ENCODE data around the gene OR10A4.
"Not testable (repeated sequence)": the region's sequence is repeated elsewhere in the genome, so short reads cannot be mapped to it uniquely, and the experiment has no call there.

The OR10A4 gene, protein sequence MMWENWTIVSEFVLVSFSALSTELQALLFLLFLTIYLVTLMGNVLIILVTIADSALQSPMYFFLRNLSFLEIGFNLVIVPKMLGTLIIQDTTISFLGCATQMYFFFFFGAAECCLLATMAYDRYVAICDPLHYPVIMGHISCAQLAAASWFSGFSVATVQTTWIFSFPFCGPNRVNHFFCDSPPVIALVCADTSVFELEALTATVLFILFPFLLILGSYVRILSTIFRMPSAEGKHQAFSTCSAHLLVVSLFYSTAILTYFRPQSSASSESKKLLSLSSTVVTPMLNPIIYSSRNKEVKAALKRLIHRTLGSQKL

DNA sequence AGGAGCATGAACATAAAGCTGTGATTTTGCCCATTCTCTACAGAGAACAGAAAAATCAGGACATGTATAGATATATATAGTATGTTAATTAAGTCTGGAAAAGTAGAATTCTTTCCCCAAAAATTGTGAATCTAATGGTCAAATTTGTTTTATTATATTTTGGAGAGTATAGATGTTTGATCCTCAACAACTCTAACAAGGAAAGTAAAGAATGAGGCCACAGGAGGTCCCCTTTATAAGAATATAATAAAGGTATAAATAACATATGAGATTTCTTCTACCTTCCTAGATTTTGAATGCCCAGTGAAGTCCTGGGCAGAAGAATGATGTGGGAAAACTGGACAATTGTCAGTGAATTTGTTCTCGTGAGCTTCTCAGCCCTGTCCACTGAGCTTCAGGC is at the start of gene OR10A4:
TSS of gene OR10A4 (plus strand) at position 301 of the 400 bp plus-strand sequence. CDS start at position 324, 23 bp downstream.
- H3K4me2 ChIP-seq: no peak within 1 kb of the TSS
- no peak within 1 kb of the TSS for H3K9ac ChIP-seq
- peaks cover 0 to 10% (median 7%) of the 10 kb centered on the region in 11 experiments; a peak in 9 of 22 replicates for H3K9me3 ChIP-seq (replicated peaks in 1 of 11)
- no peaks in the 10 kb centered on the region for H3K36me3 ChIP-seq
- H3K27me3 ChIP-seq: no peaks in the 10 kb centered on the region
- H3K4me1 ChIP-seq: no peaks in the 10 kb centered on the region
- no peak for TF ChIP-seq Cebpa-rat (IDR thresholded peaks at IDR 0.05)
- H3K4me3 ChIP-seq: no peak within 1 kb of the TSS
- no peaks in the 10 kb centered on the region for H4K20me1 ChIP-seq
- H3K27ac ChIP-seq: no peak within 1 kb of the TSS

DNA sequence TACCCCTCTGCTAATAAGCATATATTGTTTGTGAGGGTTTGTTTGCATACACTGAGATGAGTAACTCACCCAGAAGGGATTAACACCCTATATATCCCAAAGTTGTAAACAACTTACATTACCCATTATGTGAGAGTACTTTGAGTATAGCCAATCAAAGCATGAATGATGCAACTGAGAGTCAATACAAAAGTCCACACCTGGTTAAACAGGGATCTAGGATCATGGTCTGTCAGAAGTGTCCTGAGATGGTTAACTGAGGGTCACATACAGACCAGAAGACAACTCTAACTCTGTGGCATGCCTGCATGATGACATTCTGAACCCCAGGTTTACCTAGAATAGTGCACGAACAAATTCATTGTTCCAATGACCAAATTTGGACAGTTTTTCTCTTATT is 48.3 kb upstream of the OR10A4 start:
- no peaks in the 10 kb centered on the region for H3K9me3 ChIP-seq (replicated peaks in 1 of 11)
- no peak for TF ChIP-seq Cebpa-rat (IDR thresholded peaks at IDR 0.05)

DNA sequence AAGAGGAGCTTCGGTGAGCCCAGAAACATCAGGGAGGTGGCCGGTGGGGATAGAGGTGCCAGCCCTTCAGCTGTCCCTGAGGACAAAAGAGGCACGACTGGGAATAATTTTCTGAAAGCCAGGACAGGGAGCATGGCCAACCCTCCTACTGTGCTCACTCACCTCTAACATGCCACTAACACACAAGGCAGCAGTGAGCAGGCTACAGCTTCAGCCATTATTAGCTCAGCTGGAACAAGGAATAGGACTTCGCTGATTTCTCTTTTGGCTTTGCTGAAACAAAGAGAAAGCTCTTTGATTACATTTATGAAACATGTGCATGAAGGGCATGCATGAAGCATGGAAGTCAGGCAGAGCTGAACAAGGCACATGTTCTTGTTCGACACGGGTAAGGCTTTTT is 43.1 kb upstream of the OR10A4 start:
- H3K9ac ChIP-seq: no peak overlapping the region
- H4K20me1 ChIP-seq: no peaks in the 10 kb centered on the region
- no peaks in the 10 kb centered on the region for H3K36me3 ChIP-seq
- no peak overlapping the region for H3K4me3 ChIP-seq
- H3K4me2 ChIP-seq: no peak overlapping the region
- H3K27me3 ChIP-seq: no peaks in the 10 kb centered on the region
- H3K9me3 ChIP-seq (replicated peaks in 1 of 11): no peaks in the 10 kb centered on the region
- no peaks in the 10 kb centered on the region for H3K4me1 ChIP-seq
- TF ChIP-seq Cebpa-rat (IDR thresholded peaks at IDR 0.05): no peak
- H3K27ac ChIP-seq: no peak overlapping the region

More for the DNA sequence above, 48.3 kb upstream of the OR10A4 start:
- Histone ChIP-seq H3K4me2 (no peak overlapping the region), H3K27ac (no peak overlapping the region), H3K4me1 (no peaks in the 10 kb centered on the region), H3K9ac (no peak overlapping the region), H3K4me3 (no peak overlapping the region), H4K20me1 (no peaks in the 10 kb centered on the region), H3K27me3 (no peaks in the 10 kb centered on the region), H3K36me3 (no peaks in the 10 kb centered on the region)

DNA sequence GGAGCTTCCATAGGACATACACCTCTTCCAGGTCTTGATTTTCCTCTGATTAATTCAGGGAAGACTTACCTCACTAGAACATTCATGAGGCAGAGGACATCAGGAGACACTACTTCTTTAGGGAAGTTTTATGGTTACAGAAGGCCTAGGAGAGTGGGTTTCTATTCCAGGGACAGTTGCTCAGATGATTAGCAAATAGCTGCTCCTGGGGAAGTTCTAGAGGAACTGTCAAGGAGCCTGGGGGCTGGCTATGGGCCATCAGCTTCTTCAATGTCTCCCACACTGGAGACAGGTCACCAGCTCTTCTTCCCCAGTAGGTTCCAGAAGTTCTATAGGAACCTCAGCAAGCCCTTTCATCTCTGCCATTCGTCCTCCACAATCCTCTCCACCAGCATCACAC is 42.4 kb upstream of the OR10A4 start:
- no peaks in the 10 kb centered on the region for H4K20me1 ChIP-seq

DNA sequence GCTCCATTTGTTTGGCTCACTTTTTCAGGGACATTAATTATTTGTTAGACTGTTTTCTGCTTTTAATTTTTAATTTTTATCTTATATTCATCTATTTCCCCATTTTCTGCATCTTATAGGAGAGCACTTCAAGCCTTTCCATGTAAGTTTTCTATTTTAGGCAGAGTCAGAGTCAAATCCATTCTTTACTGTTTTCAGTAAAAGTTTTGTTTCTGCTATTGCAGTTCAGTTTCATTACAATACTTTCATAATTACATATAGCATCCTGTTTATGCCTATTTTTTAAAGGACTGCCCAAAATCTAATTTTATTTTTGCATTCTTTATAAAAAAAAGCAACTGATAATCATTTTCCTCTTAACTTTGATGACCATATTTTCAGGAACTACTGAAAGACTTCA is 34.7 kb upstream of the OR10A4 start:
- peaks cover 0 to 4% (median 0%) of the 10 kb centered on the region in 11 experiments; a peak in 2 of 22 replicates for H3K9me3 ChIP-seq (replicated peaks in 1 of 11)
- no peaks in the 10 kb centered on the region for H3K4me1 ChIP-seq
- no peak overlapping the region for H3K4me2 ChIP-seq
- no peaks in the 10 kb centered on the region for H4K20me1 ChIP-seq
- no peak overlapping the region for H3K4me3 ChIP-seq
- no peak overlapping the region for H3K27ac ChIP-seq
- H3K9ac ChIP-seq: no peak overlapping the region
- H3K36me3 ChIP-seq: no peaks in the 10 kb centered on the region
- no peaks in the 10 kb centered on the region for H3K27me3 ChIP-seq
- TF ChIP-seq Cebpa-rat (IDR thresholded peaks at IDR 0.05): no peak

More for the DNA sequence above, 42.4 kb upstream of the OR10A4 start:
- Histone ChIP-seq H3K9ac (no peak overlapping the region), H3K27me3 (no peaks in the 10 kb centered on the region), H3K9me3 (replicated peaks in 1 of 11) (no peaks in the 10 kb centered on the region), H3K36me3 (no peaks in the 10 kb centered on the region), H3K4me1 (no peaks in the 10 kb centered on the region), H3K27ac (no peak overlapping the region), H3K4me2 (no peak overlapping the region), H3K4me3 (no peak overlapping the region)
- TF ChIP-seq Cebpa-rat (IDR thresholded peaks at IDR 0.05): no peak

DNA sequence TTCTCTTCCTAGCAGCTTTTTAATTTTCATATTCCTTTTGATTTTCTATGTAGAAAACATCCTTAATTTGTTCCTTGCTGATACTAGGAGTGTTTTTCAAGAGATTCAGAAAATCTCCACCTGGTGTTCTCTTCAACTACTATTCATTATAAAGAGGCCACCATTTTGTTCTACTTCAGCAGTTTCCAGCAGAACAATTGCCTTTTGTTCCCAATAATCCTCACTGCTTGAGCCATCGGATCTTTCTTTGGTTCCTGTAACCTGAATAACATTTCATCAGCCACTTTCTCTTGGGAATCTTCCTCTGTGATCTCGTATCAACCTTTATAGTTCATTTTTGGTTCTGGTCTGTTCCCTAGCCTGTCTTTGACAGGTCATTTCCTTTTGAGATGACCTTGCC is 32.8 kb upstream of the OR10A4 start:
- Histone ChIP-seq H3K27ac (no peak overlapping the region), H3K4me1 (no peaks in the 10 kb centered on the region), H3K9ac (no peak overlapping the region), H3K4me2 (no peak overlapping the region), H3K27me3 (no peaks in the 10 kb centered on the region), H3K4me3 (no peak overlapping the region), H3K36me3 (no peaks in the 10 kb centered on the region), H4K20me1 (no peaks in the 10 kb centered on the region), H3K9me3 (replicated peaks in 1 of 11) (peaks cover 0 to 11% (median 0%) of the 10 kb centered on the region in 11 experiments; a peak in 3 of 22 replicates)
- TF ChIP-seq Cebpa-rat (IDR thresholded peaks at IDR 0.05): no peak

DNA sequence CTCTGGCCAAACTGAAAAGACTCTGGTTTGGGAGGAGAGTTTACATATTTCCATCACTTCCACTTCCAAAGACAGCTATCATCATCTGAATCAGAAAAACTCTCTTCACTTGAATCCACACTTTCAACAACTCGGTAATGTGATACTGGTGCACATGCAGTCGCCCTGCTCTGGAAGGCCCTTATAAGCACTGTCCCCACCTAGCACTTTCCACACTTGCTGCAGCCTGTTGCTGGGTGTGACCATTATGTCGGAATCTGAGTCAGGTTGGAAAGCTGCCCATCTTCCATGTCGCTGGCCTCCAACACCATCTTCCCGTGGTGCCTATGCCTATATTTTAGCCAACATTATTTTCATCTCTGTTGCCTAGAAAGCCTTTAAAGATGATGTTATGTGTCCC is 32.1 kb upstream of the OR10A4 start:
- Histone ChIP-seq H3K36me3 (no peaks in the 10 kb centered on the region), H4K20me1 (no peaks in the 10 kb centered on the region), H3K27ac (no peak overlapping the region), H3K4me1 (no peaks in the 10 kb centered on the region), H3K9ac (no peak overlapping the region), H3K9me3 (replicated peaks in 1 of 11) (peaks cover 0 to 13% (median 1%) of the 10 kb centered on the region in 11 experiments; a peak in 6 of 22 replicates), H3K4me2 (no peak overlapping the region), H3K4me3 (no peak overlapping the region), H3K27me3 (no peaks in the 10 kb centered on the region)
- TF ChIP-seq Cebpa-rat (IDR thresholded peaks at IDR 0.05): no peak

DNA sequence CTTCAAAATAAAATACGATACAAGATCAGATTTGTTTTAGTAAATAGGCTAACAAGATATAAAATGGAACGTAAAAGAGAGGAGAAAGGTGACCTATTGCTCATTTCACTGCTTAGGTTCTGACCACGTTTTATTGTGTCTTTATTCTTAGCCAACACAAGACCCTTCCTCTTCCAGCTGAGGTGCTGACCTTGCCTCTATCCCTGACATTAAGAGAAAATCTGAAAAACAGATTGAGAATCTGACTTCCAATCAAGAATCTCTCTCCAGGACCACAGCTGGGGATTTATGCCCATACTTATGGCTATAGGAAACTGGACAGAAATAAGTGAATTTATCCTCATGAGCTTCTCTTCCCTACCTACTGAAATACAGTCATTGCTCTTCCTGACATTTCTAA is 31.0 kb upstream of the OR10A4 start, which contains the start of gene OR10A5:
TSS of gene OR10A5 (plus strand) at position 301 of the 400 bp plus-strand sequence. CDS start at position 301, 0 bp downstream.
- Histone ChIP-seq H3K4me1 (no peaks in the 10 kb centered on the region), H3K4me3 (no peak within 1 kb of the TSS), H3K27ac (no peak within 1 kb of the TSS), H4K20me1 (no peaks in the 10 kb centered on the region), H3K4me2 (no peak within 1 kb of the TSS), H3K9ac (no peak within 1 kb of the TSS), H3K36me3 (no peaks in the 10 kb centered on the region), H3K9me3 (replicated peaks in 1 of 11) (peaks cover 0 to 13% (median 4%) of the 10 kb centered on the region in 11 experiments; a peak in 6 of 22 replicates), H3K27me3 (no peaks in the 10 kb centered on the region)
- TF ChIP-seq Cebpa-rat (IDR thresholded peaks at IDR 0.05): no peak

DNA sequence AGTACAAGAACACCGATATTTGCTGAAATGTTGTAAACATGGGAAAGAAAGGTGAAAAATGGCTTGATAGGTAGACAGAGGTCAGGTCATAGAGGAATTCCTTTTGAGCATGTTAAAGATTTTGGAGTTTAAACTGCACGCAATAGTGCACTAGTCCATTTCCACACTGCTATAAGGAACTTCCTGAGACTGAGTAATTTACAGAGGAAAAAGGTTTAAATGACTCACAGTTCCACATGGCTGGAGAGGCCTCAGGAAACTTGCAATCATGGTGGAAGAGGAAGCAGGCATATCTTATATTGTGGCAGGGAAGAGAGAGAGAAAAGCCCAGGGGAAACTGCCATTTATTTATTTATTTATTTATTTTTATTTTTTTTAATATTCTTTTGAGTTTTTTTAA is 25.9 kb upstream of the OR10A4 start:
- Histone ChIP-seq H4K20me1 (no peaks in the 10 kb centered on the region), H3K4me1 (no peaks in the 10 kb centered on the region), H3K4me3 (no peak overlapping the region), H3K9me3 (replicated peaks in 1 of 11) (peaks cover 14 to 46% (median 27%) of the 10 kb centered on the region in 11 experiments), H3K27me3 (no peaks in the 10 kb centered on the region), H3K27ac (no peak overlapping the region; a peak in 1 of 22 replicates), H3K36me3 (no peaks in the 10 kb centered on the region), H3K9ac (no peak overlapping the region), H3K4me2 (no peak overlapping the region; a peak in 1 of 22 replicates)
- TF ChIP-seq Cebpa-rat (IDR thresholded peaks at IDR 0.05): no peak

DNA sequence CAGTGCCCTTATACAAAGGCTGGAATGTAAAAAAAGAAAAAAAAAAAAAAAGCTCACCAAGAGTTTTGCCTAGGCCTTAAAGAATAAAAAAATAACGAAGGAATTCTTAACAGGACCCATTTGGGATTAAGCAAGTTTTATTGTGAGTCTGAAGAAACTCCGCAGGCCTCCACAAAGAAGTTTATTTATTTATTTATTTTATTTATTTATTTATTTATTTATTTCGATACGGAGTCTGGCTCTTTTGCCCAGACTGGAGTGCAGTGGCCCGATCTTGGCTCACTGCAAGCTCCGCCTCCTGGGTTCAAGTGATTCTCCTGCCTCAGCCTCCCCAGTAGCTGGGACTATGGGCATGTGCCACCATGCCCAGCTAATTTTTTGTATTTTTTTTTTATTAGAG is 21.6 kb upstream of the OR10A4 start:
- not testable (repeated sequence) for H3K4me2 ChIP-seq, H3K4me3 ChIP-seq, H3K36me3 ChIP-seq, H3K9ac ChIP-seq, H4K20me1 ChIP-seq, H3K27ac ChIP-seq, H3K27me3 ChIP-seq, H3K4me1 ChIP-seq
- peaks cover 14 to 38% (median 23%) of the 10 kb centered on the region in 11 experiments for H3K9me3 ChIP-seq (replicated peaks in 1 of 11)
